GM12878 (cell line): ENCODE results near the gene OPCML.

Experiments used
- EZH2 ChIP-seq: IDR thresholded peaks from 2 replicates; pipeline ENCODE4 v1.6.1; 2012; ENCODE audit warnings: low read depth, mild to moderate bottlenecking, control low read depth, inconsistent platforms, low read length, borderline replicate concordance; ENCODE audit not compliant: control insufficient read depth
- GABPA ChIP-seq: IDR thresholded peaks from 2 replicates; pipeline ENCODE4 v1.6.1; 2014; ENCODE audit warnings: antibody characterized with exemption, low read depth, mild to moderate bottlenecking, inconsistent platforms
- MXI1 ChIP-seq: fragments of 150-350 bp; IDR thresholded peaks from 2 replicates; pipeline ENCODE4 v1.6.1; 2011; ENCODE audit warnings: low read depth, mild to moderate bottlenecking, inconsistent platforms, low read length, improper control_type of control experiment
- POLR2AphosphoS2 ChIP-seq: IDR thresholded peaks from 2 replicates; pipeline ENCODE4 v1.6.1; 2011; ENCODE audit warnings: low read depth, mild to moderate bottlenecking, low read length, improper control_type of control experiment, moderate library complexity
- POLR2AphosphoS5 ChIP-seq: IDR thresholded peaks from 2 replicates; pipeline ENCODE4 v1.6.1; 2011; ENCODE audit warnings: mild to moderate bottlenecking, low read length, inconsistent platforms
- RELA ChIP-seq: fragments of 450-650 bp; IDR thresholded peaks from 2 replicates; pipeline ENCODE4 v1.8.0; 2014; ENCODE audit warnings: borderline replicate concordance; ENCODE audit not compliant: partially characterized antibody
- TBL1XR1 ChIP-seq: IDR thresholded peaks from 2 replicates; pipeline ENCODE4 v1.6.1; 2012; ENCODE audit warnings: low read depth, low read length, improper control_type of control experiment
- TF ChIP-seq, protein P1 (sequence below): IDR thresholded peaks from 2 replicates; pipeline ENCODE4 v1.6.1; 2011; ENCODE audit warnings: mild to moderate bottlenecking, low read depth, low read length, moderate library complexity; ENCODE audit not compliant: insufficient replicate concordance
- TF ChIP-seq, protein P2 (sequence below), 3 experiments: IDR thresholded peaks in 2 of 3; conservative IDR thresholded peaks in 1 of 3; 2 replicates each; pipeline ENCODE4 v1.5.1; 2011; ENCODE audit warnings: low read depth in 3 of 3, low read length in 3 of 3, mild to moderate bottlenecking in 3 of 3, control low read depth in 2 of 3, moderate library complexity in 2 of 3, inconsistent platforms in 1 of 3, mixed read lengths in 1 of 3; ENCODE audit not compliant: control insufficient read depth in 2 of 3, insufficient read depth in 1 of 3; ENCODE audit errors: extremely low read depth in 1 of 3

DNA sequence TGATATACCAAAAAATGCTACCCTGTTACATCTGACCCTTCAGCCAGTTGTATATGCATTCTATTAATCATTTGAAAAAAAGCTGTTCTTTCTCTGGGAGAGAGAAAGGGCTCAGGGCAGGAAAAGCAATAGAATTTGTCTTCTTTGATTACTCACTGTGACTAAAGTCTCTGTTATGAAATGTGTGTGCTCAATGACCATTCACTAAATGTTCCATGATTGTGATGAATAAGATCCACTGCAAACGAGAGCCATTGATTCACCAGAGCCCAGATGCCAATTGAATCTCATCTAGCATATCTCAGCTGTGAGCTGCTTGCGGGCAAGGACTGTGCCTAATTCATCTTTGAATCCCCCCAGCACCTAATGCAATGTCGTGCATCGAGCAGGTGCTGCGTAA, 184.3 kb downstream of the OPCML start:
- TF ChIP-seq, protein P1, sequence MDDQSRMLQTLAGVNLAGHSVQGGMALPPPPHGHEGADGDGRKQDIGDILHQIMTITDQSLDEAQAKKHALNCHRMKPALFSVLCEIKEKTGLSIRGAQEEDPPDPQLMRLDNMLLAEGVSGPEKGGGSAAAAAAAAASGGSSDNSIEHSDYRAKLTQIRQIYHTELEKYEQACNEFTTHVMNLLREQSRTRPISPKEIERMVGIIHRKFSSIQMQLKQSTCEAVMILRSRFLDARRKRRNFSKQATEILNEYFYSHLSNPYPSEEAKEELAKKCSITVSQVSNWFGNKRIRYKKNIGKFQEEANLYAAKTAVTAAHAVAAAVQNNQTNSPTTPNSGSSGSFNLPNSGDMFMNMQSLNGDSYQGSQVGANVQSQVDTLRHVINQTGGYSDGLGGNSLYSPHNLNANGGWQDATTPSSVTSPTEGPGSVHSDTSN, result no peak
- TF ChIP-seq EZH2 (no peak), MXI1 (no peak), GABPA (no peak), POLR2AphosphoS5 (no peak), RELA (no peak), TBL1XR1 (no peak), POLR2AphosphoS2 (no peak)
- TF ChIP-seq, protein P2, sequence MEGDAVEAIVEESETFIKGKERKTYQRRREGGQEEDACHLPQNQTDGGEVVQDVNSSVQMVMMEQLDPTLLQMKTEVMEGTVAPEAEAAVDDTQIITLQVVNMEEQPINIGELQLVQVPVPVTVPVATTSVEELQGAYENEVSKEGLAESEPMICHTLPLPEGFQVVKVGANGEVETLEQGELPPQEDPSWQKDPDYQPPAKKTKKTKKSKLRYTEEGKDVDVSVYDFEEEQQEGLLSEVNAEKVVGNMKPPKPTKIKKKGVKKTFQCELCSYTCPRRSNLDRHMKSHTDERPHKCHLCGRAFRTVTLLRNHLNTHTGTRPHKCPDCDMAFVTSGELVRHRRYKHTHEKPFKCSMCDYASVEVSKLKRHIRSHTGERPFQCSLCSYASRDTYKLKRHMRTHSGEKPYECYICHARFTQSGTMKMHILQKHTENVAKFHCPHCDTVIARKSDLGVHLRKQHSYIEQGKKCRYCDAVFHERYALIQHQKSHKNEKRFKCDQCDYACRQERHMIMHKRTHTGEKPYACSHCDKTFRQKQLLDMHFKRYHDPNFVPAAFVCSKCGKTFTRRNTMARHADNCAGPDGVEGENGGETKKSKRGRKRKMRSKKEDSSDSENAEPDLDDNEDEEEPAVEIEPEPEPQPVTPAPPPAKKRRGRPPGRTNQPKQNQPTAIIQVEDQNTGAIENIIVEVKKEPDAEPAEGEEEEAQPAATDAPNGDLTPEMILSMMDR (IDR thresholded peaks at IDR 0.05 in 2 of 3, conservative IDR thresholded peaks at IDR 0.05 in 1 of 3; ENCODE audit: control insufficient read depth in 2 of 3, extremely low read depth in 1 of 3, insufficient read depth in 1 of 3, low read depth in 3 of 3, low read length in 3 of 3), result no peak
